H1 (cell line): ENCODE results near the gene ZC3H11A. TPM values are rescaled to one million over a fixed set of nuclear protein-coding genes. Genes with fewer than 3 reads are reported as not detected.

Source experiments
- BRCA1 ChIP-seq: IDR thresholded peaks from 2 replicates; pipeline ENCODE4 v1.6.1; 2012; ENCODE audit warnings: low read depth, low read length, improper control_type of control experiment
- NANOG ChIP-seq: IDR thresholded peaks from 2 replicates; pipeline ENCODE4 v1.6.1; 2011; ENCODE audit warnings: low read length, low read depth, mild to moderate bottlenecking, inconsistent platforms; ENCODE audit not compliant: insufficient read depth, poor library complexity, severe bottlenecking
- polyA plus RNA-seq, 7 experiments: library from polyadenylated mRNA; depleted of rRNA in 3 of 7; stranded (reverse) in 5 of 7; unstranded in 2 of 7; fragments of >200 nt in 5 of 7; fragments of 200-250 nt in 2 of 7; gene quantifications; 1 replicate in 5 of 7; 2 replicates in 1 of 7; 4 replicates in 1 of 7; pipeline versions ENCODE4 v1.2.1 to v1.2.3, GENCODE V29; 2011 to 2013; ENCODE audit warnings: missing spikeins in 2 of 7, mixed read lengths in 2 of 7
- total RNA-seq: library from RNA; stranded (reverse); fragmentation: NEBNext Ultra II Directional; extraction: Animal tissue kit (Norgen Biotek cat#: 25700); gene quantifications from 2 replicates; pipeline ENCODE4 v1.2.1, GENCODE V29; 2021

Gene ZC3H11A
- total and polyA plus RNA-seq, 2 of the 8 experiments (the other 6 are each of a cell fraction or from before 2014, with no cell fraction given): 37.2 to 105 TPM

DNA sequence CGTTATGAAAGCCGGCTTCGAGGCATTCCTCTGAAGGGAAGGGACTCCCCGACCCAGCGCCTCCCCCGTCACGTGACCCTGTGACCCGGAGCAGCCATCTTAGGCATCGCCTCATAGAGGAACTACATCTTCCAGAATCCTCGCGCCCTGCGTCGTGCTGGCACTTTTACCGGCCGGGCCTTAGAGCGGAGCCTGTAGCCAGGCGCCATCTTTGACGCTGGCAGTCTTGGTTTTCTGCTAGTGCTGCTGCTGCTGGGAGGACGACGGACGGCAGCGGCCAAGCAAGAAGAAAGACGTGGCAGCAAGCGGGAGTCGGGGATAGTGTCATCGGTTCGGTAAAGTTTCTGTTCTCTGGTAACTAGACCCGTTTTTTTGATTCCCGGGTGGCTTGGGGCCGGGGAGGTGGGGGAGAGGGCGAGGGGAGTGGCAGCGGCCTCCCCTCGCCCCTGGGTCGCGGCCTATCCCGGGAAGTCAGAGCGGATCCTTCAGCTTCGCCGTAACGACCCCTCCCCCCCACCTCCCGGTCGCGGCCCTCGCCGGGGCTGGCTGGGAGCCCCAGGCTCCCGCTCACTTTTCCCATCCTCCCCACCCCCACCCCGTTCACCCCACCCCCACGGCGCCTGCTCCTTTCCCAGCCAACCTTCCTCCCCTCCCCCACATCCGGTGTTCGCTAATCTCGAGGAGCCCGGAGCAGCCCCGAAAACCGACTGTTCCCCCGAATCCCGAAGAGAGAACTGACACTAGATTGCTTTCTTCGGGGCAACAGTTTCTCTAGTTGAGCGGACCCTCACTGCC is at the start of gene ZC3H11A, which contains the start of gene ZBED6 (continued):
- no peak for TF ChIP-seq BRCA1
- no peak for TF ChIP-seq NANOG
